ENCODE measurements around the gene SNED1. TPM values are rescaled to one million over a fixed set of nuclear protein-coding genes. Genes with fewer than 3 reads are reported as not detected.

Gene SNED1
- total RNA-seq, 2 experiments from 2014 or later, result 1.4 to 1.8 TPM

GRCh38 chr2:241140445-241140840 is 142.0 kb downstream of the SNED1 start:
- ChIA-PET POLR2A (no interaction called here), CTCF (no interaction called here)
- intact Hi-C loops (cut with micrococcal nuclease), result loop anchor here (10.0 kb wide), 1 partner anchor 56 kb away; no protein-coding TSS in a partner anchor
- no peak for DNase-seq
- H3K9me3 Mint-ChIP-seq, result no peaks in the 10 kb centered on the region
- H3K27ac Mint-ChIP-seq, result no peak overlapping the region
- no peak for TF ChIP-seq CTCF (IDR thresholded peaks at IDR 0.05)
- no peaks in the 10 kb centered on the region for H3K27me3 Mint-ChIP-seq
- H3K36me3 Mint-ChIP-seq (ENCODE audit: low read depth), result peaks cover 17% of the 10 kb centered on the region
- no peak for ATAC-seq
- H3K4me3 Mint-ChIP-seq, result no peak overlapping the region
- H3K4me1 Mint-ChIP-seq (ENCODE audit: low read depth), result no peaks in the 10 kb centered on the region

- no peak overlapping the region for H3K4me3 Mint-ChIP-seq
- ChIA-PET CTCF (no interaction called here), POLR2A (interaction anchor here (1.2 kb wide), 1 partner anchor 10 kb away, joined by 4 read pairs; no protein-coding TSS in a partner anchor)
- no peak for ATAC-seq
- peaks cover 17% of the 10 kb centered on the region for H3K36me3 Mint-ChIP-seq (ENCODE audit: low read depth)
- intact Hi-C loops (cut with micrococcal nuclease), result loop anchor here (10.0 kb wide), 1 partner anchor 56 kb away; no protein-coding TSS in a partner anchor
- DNase-seq, result no peak
- H3K4me1 Mint-ChIP-seq (ENCODE audit: low read depth), result peaks cover 2% of the 10 kb centered on the region
- H3K27ac Mint-ChIP-seq, result no peak overlapping the region
- no peaks in the 10 kb centered on the region for H3K27me3 Mint-ChIP-seq
- H3K9me3 Mint-ChIP-seq, result no peaks in the 10 kb centered on the region
- TF ChIP-seq CTCF (IDR thresholded peaks at IDR 0.05), result no peak
Observed at GRCh38 chr2:241141214-241141770, 142.9 kb downstream of the SNED1 start.

- intact Hi-C loops (cut with micrococcal nuclease), result loop anchor here (10.0 kb wide), 1 partner anchor 57 kb away; no protein-coding TSS in a partner anchor
- H3K4me1 Mint-ChIP-seq (ENCODE audit: low read depth), result peaks cover 9% of the 10 kb centered on the region
- H3K4me3 Mint-ChIP-seq, result no peak overlapping the region
- H3K27ac Mint-ChIP-seq, result no peak overlapping the region
- no peak for TF ChIP-seq CTCF (IDR thresholded peaks at IDR 0.05)
- DNase-seq (no peak), ATAC-seq (no peak)
- POLR2A ChIA-PET, result interaction anchor here (1.2 kb wide), 1 partner anchor 10 kb away, joined by 4 read pairs; no protein-coding TSS in a partner anchor
- no peaks in the 10 kb centered on the region for H3K27me3 Mint-ChIP-seq
- CTCF ChIA-PET, result no interaction called here
- no peaks in the 10 kb centered on the region for H3K9me3 Mint-ChIP-seq
- peaks cover 17% of the 10 kb centered on the region for H3K36me3 Mint-ChIP-seq (ENCODE audit: low read depth)
Observed at GRCh38 chr2:241142063-241142462, 143.6 kb downstream of the SNED1 start.

GRCh38 chr2:241142593-241142992 is 144.2 kb downstream of the SNED1 start:
- POLR2A ChIA-PET, result interaction anchor here (0.9 to 1.1 kb wide), 3 partner anchors 13 to 96 kb away, joined by 3 read pairs; no protein-coding TSS in a partner anchor
- no peak for TF ChIP-seq CTCF (IDR thresholded peaks at IDR 0.05)
- Mint-ChIP-seq H3K36me3 (ENCODE audit: low read depth) (peaks cover 17% of the 10 kb centered on the region), H3K27me3 (no peaks in the 10 kb centered on the region), H3K27ac (no peak overlapping the region), H3K4me1 (ENCODE audit: low read depth) (peaks cover 9% of the 10 kb centered on the region), H3K4me3 (no peak overlapping the region), H3K9me3 (no peaks in the 10 kb centered on the region)
- no peak for DNase-seq
- CTCF ChIA-PET, result interaction anchor here (1.4 kb wide), 1 partner anchor 291 kb away, joined by 3 read pairs; no protein-coding TSS in a partner anchor
- ATAC-seq, result no peak
- intact Hi-C loops (cut with micrococcal nuclease), result loop anchor here (10.0 kb wide), 1 partner anchor 58 kb away; no protein-coding TSS in a partner anchor

Other genes starting within 250 kb of the SNED1 start
- 10 to 100 TPM in 1 of 2 experiments, 1 to 10 TPM in 1; 9.0 to 10.2 TPM for gene KIF1A, start 178.4 kb upstream of the SNED1 start, total RNA-seq
- not detected for gene AGXT, start 129.8 kb upstream of the SNED1 start, total RNA-seq
- gene MAB21L4, start 102.5 kb upstream of the SNED1 start, total RNA-seq, result not detected
- not detected for gene CROCC2, start 92.3 kb upstream of the SNED1 start, total RNA-seq
- 10 to 100 TPM; 33.2 to 36.6 TPM for gene MTERF4, start 103.7 kb downstream of the SNED1 start, total RNA-seq
- gene PASK, start 150.9 kb downstream of the SNED1 start, total RNA-seq, result 10 to 100 TPM; 71.3 to 74.8 TPM
- gene PPP1R7, start 151.8 kb downstream of the SNED1 start, total RNA-seq, result 10 to 100 TPM; 82.9 to 88.7 TPM
- gene ANO7, start 190.1 kb downstream of the SNED1 start, total RNA-seq, result 1 to 10 TPM; 5.1 to 5.4 TPM

Measured in activated CD8-positive, alpha-beta T cell treated with anti-CD3 and anti-CD28 coated beads for 36 hours (primary cell).